Neural progenitor cell (in vitro differentiated cells): Measurements from ENCODE around the gene WIPF1. TPM values are rescaled to one million over a fixed set of nuclear protein-coding genes. Genes with fewer than 3 reads are reported as not detected.

Experiments used
- DNase-seq: peaks from one replicate; pipeline ENCODE4 v3.0.0-alpha.2; 2016; ENCODE audit warnings: low spot score
- H2AFZ ChIP-seq: fragments of 200-600 bp; sonication (generic); replicated peaks from 2 replicates; pipeline ENCODE4 v1.6.1; 2016; ENCODE audit warnings: antibody characterized with exemption
- H3F3A ChIP-seq: fragments of 200-600 bp; sonication (generic); 2 replicates; pipeline ENCODE4 v1.6.1; 2016; ENCODE audit warnings: antibody characterized with exemption, low read depth
- H3K27ac ChIP-seq: fragments of 200-600 bp; sonication (generic); 2 replicates; pipeline ENCODE4 v1.5.1; 2016; ENCODE audit warnings: mild to moderate bottlenecking
- H3K27me3 ChIP-seq: fragments of 200-600 bp; sonication (generic); 2 replicates; pipeline ENCODE4 v1.6.1; 2016; ENCODE audit warnings: mild to moderate bottlenecking, moderate library complexity
- H3K36me3 ChIP-seq: fragments of 200-600 bp; sonication (generic); 2 replicates; pipeline ENCODE4 v1.5.1; 2016
- H3K4me1 ChIP-seq: fragments of 200-600 bp; sonication (generic); 2 replicates; pipeline ENCODE4 v1.6.1; 2016; ENCODE audit warnings: mixed run types
- H3K4me2 ChIP-seq: fragments of 200-600 bp; sonication (generic); 2 replicates; pipeline ENCODE4 v1.6.1; 2016
- H3K4me3 ChIP-seq: fragments of 200-600 bp; sonication (generic); 2 replicates; pipeline ENCODE4 v1.5.1; 2016
- H3K79me2 ChIP-seq: fragments of 200-600 bp; sonication (generic); 2 replicates; pipeline ENCODE4 v1.6.1; 2016; ENCODE audit warnings: low read depth
- H3K9ac ChIP-seq: fragments of 200-600 bp; sonication (generic); 2 replicates; pipeline ENCODE4 v1.6.1; 2016
- H3K9me3 ChIP-seq: fragments of 200-600 bp; sonication (generic); 2 replicates; pipeline ENCODE4 v1.5.1; 2016; ENCODE audit warnings: low read depth
- H4K20me1 ChIP-seq: fragments of 200-600 bp; sonication (generic); 2 replicates; pipeline ENCODE4 v1.6.1; 2016; ENCODE audit warnings: low read depth
- H3K27ac Mint-ChIP-seq: 3 replicates; pipeline ENCODE4 v1.8.0; 2021; ENCODE audit warnings: mixed read lengths
- H3K27me3 Mint-ChIP-seq: 2 replicates; pipeline ENCODE4 v1.8.0; 2022; ENCODE audit warnings: low read depth, mild to moderate bottlenecking, inconsistent platforms, moderate library complexity, mixed read lengths; ENCODE audit not compliant: insufficient read depth
- H3K36me3 Mint-ChIP-seq: 3 replicates; pipeline ENCODE4 v1.8.0; 2021; ENCODE audit warnings: mixed read lengths
- H3K4me1 Mint-ChIP-seq: 3 replicates; pipeline ENCODE4 v1.8.0; 2021; ENCODE audit warnings: mixed read lengths
- H3K4me3 Mint-ChIP-seq: 3 replicates; pipeline ENCODE4 v1.8.0; 2021; ENCODE audit warnings: mild to moderate bottlenecking, moderate library complexity, mixed read lengths
- H3K9me3 Mint-ChIP-seq: 3 replicates; pipeline ENCODE4 v1.8.0; 2020; ENCODE audit warnings: mixed read lengths
- CTCF ChIP-seq: fragments of 200-600 bp; sonication (generic); IDR thresholded peaks from 2 replicates; pipeline ENCODE4 v1.5.1; 2017; ENCODE audit warnings: antibody characterized with exemption, mild to moderate bottlenecking
- EZH2 ChIP-seq: fragments of 200-600 bp; sonication (generic); IDR thresholded peaks from 2 replicates; pipeline ENCODE4 v1.6.1; 2017; ENCODE audit warnings: antibody characterized with exemption, mild to moderate bottlenecking, moderate library complexity
- EZH2phosphoT487 ChIP-seq: fragments of 200-600 bp; sonication (generic); IDR thresholded peaks from 2 replicates; pipeline ENCODE4 v1.6.1; 2017; ENCODE audit warnings: antibody characterized with exemption
- total RNA-seq: library from RNA; depleted of rRNA; stranded (reverse); fragments of >200 nt; gene quantifications from 2 replicates; pipeline ENCODE4 v1.2.3, GENCODE V29; 2015; ENCODE audit warnings: low replicate concordance

Gene WIPF1
- total RNA-seq, 1 donor from 2014 or later = 17.2 TPM

GRCh38 chr2:174605687-174606086 is 8.1 kb upstream of the WIPF1 start:
- Histone ChIP-seq H3K79me2 (no peaks in the 10 kb centered on the region), H2AFZ (no peak overlapping the region), H3K9me3 (no peaks in the 10 kb centered on the region), H4K20me1 (no peaks in the 10 kb centered on the region), H3K27me3 (no peaks in the 10 kb centered on the region), H3K36me3 (no peaks in the 10 kb centered on the region), H3F3A (no peaks in the 10 kb centered on the region), H3K4me1 (no peaks in the 10 kb centered on the region), H3K4me2 (no peak overlapping the region), H3K9ac (no peak overlapping the region), H3K4me3 (no peak overlapping the region), H3K27ac (no peak overlapping the region)
- H3K4me1 Mint-ChIP-seq = no peaks in the 10 kb centered on the region
- TF ChIP-seq EZH2 (no peak), EZH2phosphoT487 (no peak), CTCF (peak; percentile 26)
- no peak for DNase-seq
- H3K27ac Mint-ChIP-seq = no peak overlapping the region
- no peaks in the 10 kb centered on the region for H3K9me3 Mint-ChIP-seq
- peaks cover 3% of the 10 kb centered on the region for H3K36me3 Mint-ChIP-seq
- H3K27me3 Mint-ChIP-seq = no peaks in the 10 kb centered on the region
- no peak overlapping the region for H3K4me3 Mint-ChIP-seq

- no peak for TF ChIP-seq EZH2
- TF ChIP-seq CTCF = peak; percentile 64
- Mint-ChIP-seq H3K27me3 (no peaks in the 10 kb centered on the region), H3K9me3 (peaks cover 2% of the 10 kb centered on the region), H3K4me3 (no peak overlapping the region), H3K4me1 (no peaks in the 10 kb centered on the region), H3K27ac (no peak overlapping the region), H3K36me3 (peaks cover 7% of the 10 kb centered on the region)
- peak; percentile 66 for DNase-seq
- Histone ChIP-seq H2AFZ (no peak overlapping the region), H3K9me3 (no peaks in the 10 kb centered on the region), H3K4me3 (no peak overlapping the region), H3K27ac (no peak overlapping the region), H4K20me1 (no peaks in the 10 kb centered on the region), H3F3A (no peaks in the 10 kb centered on the region), H3K27me3 (no peaks in the 10 kb centered on the region), H3K9ac (no peak overlapping the region), H3K79me2 (no peaks in the 10 kb centered on the region), H3K36me3 (no peaks in the 10 kb centered on the region), H3K4me2 (no peak overlapping the region), H3K4me1 (no peaks in the 10 kb centered on the region)
These were observed 5.7 kb upstream of the WIPF1 start for GRCh38 chr2:174603280-174603679.

- Mint-ChIP-seq H3K4me1 (no peaks in the 10 kb centered on the region), H3K9me3 (peaks cover 2% of the 10 kb centered on the region), H3K27ac (no peak overlapping the region), H3K27me3 (no peaks in the 10 kb centered on the region), H3K36me3 (peaks cover 7% of the 10 kb centered on the region), H3K4me3 (no peak overlapping the region)
- no peaks in the 10 kb centered on the region for H3K36me3 ChIP-seq
- DNase-seq = no peak
- H3K27ac ChIP-seq = no peak overlapping the region
- H3K4me3 ChIP-seq = no peak overlapping the region
- no peak overlapping the region for H3K9ac ChIP-seq
- no peak overlapping the region for H2AFZ ChIP-seq
- no peaks in the 10 kb centered on the region for H4K20me1 ChIP-seq
- no peaks in the 10 kb centered on the region for H3F3A ChIP-seq
- no peaks in the 10 kb centered on the region for H3K9me3 ChIP-seq
- TF ChIP-seq EZH2 (no peak), CTCF (no peak), EZH2phosphoT487 (no peak)
- no peaks in the 10 kb centered on the region for H3K4me1 ChIP-seq
- no peak overlapping the region for H3K4me2 ChIP-seq
- H3K79me2 ChIP-seq = no peaks in the 10 kb centered on the region
- H3K27me3 ChIP-seq = no peaks in the 10 kb centered on the region
These were observed 5.1 kb upstream of the WIPF1 start for GRCh38 chr2:174602745-174603144.
